ENCODE data around the gene CYLD.

Gene CYLD

DNA sequence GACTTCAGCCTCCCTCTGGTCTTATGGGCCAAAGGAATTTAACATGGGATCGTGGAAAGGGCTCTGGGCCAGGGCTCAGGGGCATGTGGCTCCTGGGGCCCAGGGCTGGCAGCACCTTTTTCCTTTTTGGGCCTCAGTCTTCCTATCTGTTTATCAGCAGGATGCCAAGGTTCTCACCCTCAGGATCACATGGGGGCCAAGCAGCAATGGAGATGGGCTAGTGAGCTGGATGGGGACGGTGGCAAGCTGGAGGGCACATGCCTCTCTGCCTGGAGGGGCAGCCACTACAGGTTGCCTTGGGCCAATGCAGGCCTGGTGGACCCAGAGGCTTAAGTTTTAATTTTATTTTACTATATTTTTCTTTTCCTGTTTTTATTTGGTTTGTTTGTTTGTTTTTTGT is 95.4 kb downstream of the CYLD start:
- H3K9ac ChIP-seq (ENCODE audit: low read length in 2 of 2), result no peak overlapping the region
- peaks cover 4% of the 10 kb centered on the region for H3K4me1 ChIP-seq (ENCODE audit: control insufficient read depth, insufficient read depth, low read length)
- H3K27ac ChIP-seq (ENCODE audit: low read length), result no peak overlapping the region
- peaks cover 15 to 25% of the 10 kb centered on the region in 2 donors for H3K27me3 ChIP-seq (ENCODE audit: control insufficient read depth in 1 of 2, insufficient read depth in 2 of 2, low read length in 2 of 2)
- no peaks in the 10 kb centered on the region for H3K36me3 ChIP-seq (ENCODE audit: control insufficient read depth in 2 of 2, insufficient read depth in 2 of 2, low read length in 2 of 2)
- no peak overlapping the region for H3K4me3 ChIP-seq (ENCODE audit: low read length in 2 of 2)
- peaks cover 0 to 7% of the 10 kb centered on the region in 2 donors for H3K9me3 ChIP-seq (ENCODE audit: control insufficient read depth in 2 of 2, low read length in 2 of 2)

DNA sequence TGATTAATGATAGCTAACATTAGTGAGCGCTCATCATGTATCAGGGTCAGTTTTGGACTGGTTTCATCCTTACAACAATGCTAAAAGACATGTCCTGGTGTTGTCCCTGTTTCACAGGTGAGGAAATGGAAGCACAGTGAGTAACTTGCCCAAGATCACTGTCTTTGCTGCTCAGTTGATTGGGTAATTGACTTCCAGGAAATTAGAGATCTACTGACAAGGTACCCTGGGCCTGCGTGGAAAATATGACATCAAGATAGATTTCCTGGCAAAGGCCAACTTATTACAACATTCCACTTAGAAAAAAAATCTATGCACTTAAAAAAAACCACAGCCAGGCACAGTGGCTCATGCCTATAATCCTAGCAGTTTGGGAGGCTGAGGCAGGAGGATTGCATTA is 96.3 kb downstream of the CYLD start:
- Histone ChIP-seq H3K27me3 (ENCODE audit: control insufficient read depth in 1 of 2, insufficient read depth in 2 of 2, low read length in 2 of 2) (peaks cover 23 to 29% of the 10 kb centered on the region in 2 donors), H3K36me3 (ENCODE audit: control insufficient read depth in 2 of 2, insufficient read depth in 2 of 2, low read length in 2 of 2) (no peaks in the 10 kb centered on the region), H3K4me1 (ENCODE audit: control insufficient read depth, insufficient read depth, low read length) (peaks cover 4% of the 10 kb centered on the region), H3K27ac (ENCODE audit: low read length) (no peak overlapping the region), H3K4me3 (ENCODE audit: low read length in 2 of 2) (no peak overlapping the region), H3K9me3 (ENCODE audit: control insufficient read depth in 2 of 2, low read length in 2 of 2) (peaks cover 0 to 3% of the 10 kb centered on the region in 2 donors), H3K9ac (ENCODE audit: low read length in 2 of 2) (no peak overlapping the region)

DNA sequence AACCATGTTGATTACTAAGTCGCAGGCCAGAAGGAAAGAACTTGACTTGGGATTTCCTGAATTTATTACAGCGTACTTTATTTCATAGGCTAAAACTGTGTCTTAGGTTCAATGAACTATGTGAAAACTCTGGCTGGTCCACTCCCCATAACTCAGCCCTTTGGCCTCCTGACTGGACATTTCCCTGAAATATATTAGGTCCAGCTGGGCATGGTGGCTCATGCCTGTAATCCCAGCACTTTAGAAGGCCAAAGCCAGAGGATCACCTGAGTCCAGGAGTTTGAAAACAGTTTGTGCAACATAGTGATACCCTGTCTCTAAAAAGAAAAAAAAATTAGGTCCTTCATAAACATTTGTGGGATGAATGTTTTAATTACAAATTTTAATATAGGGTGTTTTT is 97.0 kb downstream of the CYLD start:
- Histone ChIP-seq H3K36me3 (ENCODE audit: control insufficient read depth in 2 of 2, insufficient read depth in 2 of 2, low read length in 2 of 2) (no peaks in the 10 kb centered on the region), H3K4me1 (ENCODE audit: control insufficient read depth, insufficient read depth, low read length) (peaks cover 4% of the 10 kb centered on the region), H3K9ac (ENCODE audit: low read length in 2 of 2) (no peak overlapping the region), H3K9me3 (ENCODE audit: control insufficient read depth in 2 of 2, low read length in 2 of 2) (peaks cover 0 to 3% of the 10 kb centered on the region in 2 donors), H3K4me3 (ENCODE audit: low read length in 2 of 2) (no peak overlapping the region), H3K27ac (ENCODE audit: low read length) (no peak overlapping the region), H3K27me3 (ENCODE audit: control insufficient read depth in 1 of 2, insufficient read depth in 2 of 2, low read length in 2 of 2) (peaks cover 23 to 29% of the 10 kb centered on the region in 2 donors)

DNA sequence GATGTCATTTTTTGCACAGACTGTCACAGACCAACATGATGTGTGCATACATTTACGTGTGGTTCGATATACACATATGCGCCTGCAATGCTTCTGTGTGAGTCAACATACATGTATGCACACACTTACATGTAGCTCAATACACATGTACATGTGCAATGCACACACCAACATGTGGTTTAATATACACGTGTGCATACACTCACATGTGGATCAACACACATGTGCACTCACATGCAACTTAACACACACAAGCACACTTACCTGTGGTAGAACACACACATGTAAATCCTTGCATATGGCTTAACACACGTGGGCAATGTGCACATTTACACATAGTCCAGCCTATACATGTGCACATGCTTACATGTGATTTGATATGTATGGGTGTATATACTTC is 97.5 kb downstream of the CYLD start:
- Histone ChIP-seq H3K4me3 (ENCODE audit: low read length in 2 of 2) (no peak overlapping the region), H3K27ac (ENCODE audit: low read length) (no peak overlapping the region), H3K27me3 (ENCODE audit: control insufficient read depth in 1 of 2, insufficient read depth in 2 of 2, low read length in 2 of 2) (peaks cover 23 to 29% of the 10 kb centered on the region in 2 donors)

DNA sequence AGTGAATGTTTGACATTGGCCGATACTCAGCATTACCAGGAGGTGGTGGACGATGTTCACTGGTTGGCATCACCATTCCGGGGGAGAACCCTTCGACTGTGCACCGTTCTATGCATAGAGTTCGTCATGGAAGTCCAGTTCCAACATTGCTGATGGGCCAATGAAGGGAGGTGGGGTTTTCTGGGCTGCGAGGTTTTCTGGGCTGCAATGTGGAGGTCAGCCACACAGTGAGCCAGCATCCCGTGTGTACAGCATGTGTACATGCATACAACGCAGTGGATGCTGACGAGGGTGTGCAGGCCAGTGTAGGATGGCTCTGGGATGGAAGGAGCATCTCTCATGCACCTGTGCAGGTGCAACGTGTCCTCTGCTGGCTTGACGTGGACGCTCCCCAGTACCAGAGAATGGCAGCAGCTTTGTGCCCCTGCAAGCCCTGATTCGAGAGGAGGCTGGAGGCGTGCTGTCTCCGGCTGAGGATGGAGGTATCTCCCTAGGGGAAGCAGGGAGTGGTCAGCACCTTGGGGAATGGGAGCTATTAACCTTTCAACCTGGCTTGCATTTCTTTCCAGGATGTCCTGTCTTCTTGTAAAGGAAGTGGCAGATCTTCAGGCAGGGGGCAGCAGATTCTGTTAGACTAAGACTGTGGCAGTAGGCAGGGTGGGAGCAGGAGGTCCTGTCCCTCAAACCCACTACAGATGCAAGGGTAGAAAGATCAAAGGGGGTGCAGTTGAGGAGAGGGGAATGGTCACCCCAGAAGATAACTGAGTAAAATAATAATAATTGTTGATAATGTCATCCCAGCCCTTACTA is 98.2 kb downstream of the CYLD start:
- H3K9ac ChIP-seq (ENCODE audit: low read length in 2 of 2), result no peak overlapping the region
- H3K9me3 ChIP-seq (ENCODE audit: control insufficient read depth in 2 of 2, low read length in 2 of 2), result peaks cover 0 to 3% of the 10 kb centered on the region in 2 donors
- H3K4me1 ChIP-seq (ENCODE audit: control insufficient read depth, insufficient read depth, low read length), result peaks cover 4% of the 10 kb centered on the region
- H3K36me3 ChIP-seq (ENCODE audit: control insufficient read depth in 2 of 2, insufficient read depth in 2 of 2, low read length in 2 of 2), result no peaks in the 10 kb centered on the region
- H3K4me3 ChIP-seq (ENCODE audit: low read length in 2 of 2), result no peak overlapping the region
- peaks cover 24 to 29% of the 10 kb centered on the region in 2 donors for H3K27me3 ChIP-seq (ENCODE audit: control insufficient read depth in 1 of 2, insufficient read depth in 2 of 2, low read length in 2 of 2)
- H3K27ac ChIP-seq (ENCODE audit: low read length), result no peak overlapping the region

More for the DNA sequence above, 97.5 kb downstream of the CYLD start:
- Histone ChIP-seq H3K9me3 (ENCODE audit: control insufficient read depth in 2 of 2, low read length in 2 of 2) (peaks cover 0 to 3% of the 10 kb centered on the region in 2 donors), H3K4me1 (ENCODE audit: control insufficient read depth, insufficient read depth, low read length) (peaks cover 4% of the 10 kb centered on the region), H3K36me3 (ENCODE audit: control insufficient read depth in 2 of 2, insufficient read depth in 2 of 2, low read length in 2 of 2) (no peaks in the 10 kb centered on the region), H3K9ac (ENCODE audit: low read length in 2 of 2) (no peak overlapping the region)

DNA sequence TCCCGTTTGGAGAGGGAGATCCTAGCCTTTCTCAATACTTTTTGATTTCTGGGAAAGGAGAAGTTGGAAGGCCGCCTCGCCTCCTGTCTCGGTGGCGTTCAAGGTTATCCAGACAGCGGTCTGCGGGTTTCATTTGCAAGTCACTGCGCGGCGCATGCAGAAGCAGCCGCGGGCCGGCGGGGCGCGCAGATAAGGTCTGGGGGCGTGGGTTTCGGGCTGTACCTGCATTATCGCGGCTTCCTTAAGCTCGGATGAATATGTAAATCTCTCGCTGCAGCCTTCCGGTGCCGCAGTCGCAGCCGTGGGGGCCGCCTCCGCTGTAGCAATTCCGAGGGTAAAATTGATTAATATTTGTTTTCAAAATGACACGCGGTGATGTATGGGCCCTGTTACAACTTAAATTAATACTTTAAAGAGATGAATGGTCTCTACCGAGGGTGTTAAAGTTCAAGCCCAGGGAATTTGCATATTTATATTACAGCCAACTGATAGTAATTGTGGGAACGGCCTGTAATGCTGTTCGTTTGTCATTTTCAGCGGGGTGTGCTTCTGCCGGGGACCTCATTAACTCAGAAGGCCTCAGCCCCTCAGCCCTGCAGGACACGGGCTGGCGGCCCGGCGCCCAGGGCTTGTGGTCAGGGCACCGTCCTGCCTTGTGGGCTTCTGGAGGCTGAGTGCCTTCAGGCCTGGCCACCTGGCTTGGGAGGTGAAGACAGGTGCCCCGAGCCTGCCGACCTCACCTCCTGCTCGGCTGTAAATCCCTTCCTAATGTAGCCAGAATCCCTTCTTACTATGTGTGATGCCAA is 99.4 kb downstream of the CYLD start:
- Histone ChIP-seq H3K4me3 (ENCODE audit: low read length in 2 of 2) (peak overlapping the region; percentile 31 to 52), H3K4me1 (ENCODE audit: control insufficient read depth, insufficient read depth, low read length) (peaks cover 4% of the 10 kb centered on the region), H3K9ac (ENCODE audit: low read length in 2 of 2) (no peak overlapping the region), H3K27me3 (ENCODE audit: control insufficient read depth in 1 of 2, insufficient read depth in 2 of 2, low read length in 2 of 2) (peaks cover 26 to 29% of the 10 kb centered on the region in 2 donors), H3K9me3 (ENCODE audit: control insufficient read depth in 2 of 2, low read length in 2 of 2) (peaks cover 0 to 3% of the 10 kb centered on the region in 2 donors), H3K27ac (ENCODE audit: low read length) (no peak overlapping the region), H3K36me3 (ENCODE audit: control insufficient read depth in 2 of 2, insufficient read depth in 2 of 2, low read length in 2 of 2) (no peaks in the 10 kb centered on the region)

DNA sequence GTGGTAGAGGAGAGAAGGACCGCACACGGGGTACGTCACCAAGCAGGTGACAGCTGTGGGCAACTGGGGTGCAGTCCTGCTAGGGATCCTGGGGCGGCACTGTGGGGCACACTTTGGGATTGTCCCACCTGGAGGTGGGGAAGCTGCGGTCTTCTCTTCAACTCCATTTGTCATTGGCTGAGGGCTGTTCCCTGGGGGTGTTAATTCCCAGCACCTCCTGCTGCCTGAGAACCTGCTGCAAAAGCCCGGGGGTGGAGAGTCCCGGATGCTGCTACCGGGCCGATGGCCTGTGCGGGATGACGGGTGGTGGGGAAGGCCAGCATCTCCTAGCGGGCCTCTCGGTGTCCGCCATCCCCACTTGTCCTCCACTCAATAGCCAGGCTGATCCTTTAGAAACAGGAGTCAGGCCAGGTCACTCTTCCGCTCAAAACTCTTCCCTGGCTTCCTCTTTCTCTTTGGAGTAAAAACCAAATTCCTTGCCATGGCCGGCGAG is 100.2 kb downstream of the CYLD start:
- Histone ChIP-seq H3K4me1 (ENCODE audit: control insufficient read depth, insufficient read depth, low read length) (peaks cover 4% of the 10 kb centered on the region), H3K9me3 (ENCODE audit: control insufficient read depth in 2 of 2, low read length in 2 of 2) (peaks cover 0 to 3% of the 10 kb centered on the region in 2 donors), H3K9ac (ENCODE audit: low read length in 2 of 2) (no peak overlapping the region), H3K27ac (ENCODE audit: low read length) (no peak overlapping the region), H3K4me3 (ENCODE audit: low read length in 2 of 2) (no peak overlapping the region), H3K36me3 (ENCODE audit: control insufficient read depth in 2 of 2, insufficient read depth in 2 of 2, low read length in 2 of 2) (no peaks in the 10 kb centered on the region), H3K27me3 (ENCODE audit: control insufficient read depth in 1 of 2, insufficient read depth in 2 of 2, low read length in 2 of 2) (peaks cover 26 to 29% of the 10 kb centered on the region in 2 donors)

DNA sequence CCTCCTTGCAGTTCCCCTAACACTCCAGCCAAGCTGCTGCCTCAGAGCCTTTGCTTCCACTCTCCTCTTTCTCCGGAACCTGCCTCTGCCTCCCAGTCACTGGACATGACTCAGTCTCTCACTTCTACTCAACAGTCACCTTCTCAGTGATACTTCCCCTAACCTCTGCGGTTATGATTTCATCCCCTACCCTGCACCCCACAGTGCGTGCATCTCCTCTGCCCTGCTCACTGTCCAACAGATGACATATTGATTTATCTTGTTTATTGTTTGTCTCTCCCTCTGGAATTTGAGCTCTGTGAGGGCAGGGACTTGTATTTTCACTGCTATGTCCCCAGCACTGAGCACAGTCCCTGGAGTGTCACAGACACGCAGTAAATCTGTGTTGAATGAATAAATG is 100.7 kb downstream of the CYLD start:
- peaks cover 0 to 3% of the 10 kb centered on the region in 2 donors for H3K9me3 ChIP-seq (ENCODE audit: control insufficient read depth in 2 of 2, low read length in 2 of 2)
- H3K9ac ChIP-seq (ENCODE audit: low read length in 2 of 2), result no peak overlapping the region
- peaks cover 26 to 29% of the 10 kb centered on the region in 2 donors for H3K27me3 ChIP-seq (ENCODE audit: control insufficient read depth in 1 of 2, insufficient read depth in 2 of 2, low read length in 2 of 2)
- no peak overlapping the region for H3K27ac ChIP-seq (ENCODE audit: low read length)
- H3K4me1 ChIP-seq (ENCODE audit: control insufficient read depth, insufficient read depth, low read length), result peaks cover 4% of the 10 kb centered on the region
- no peak overlapping the region for H3K4me3 ChIP-seq (ENCODE audit: low read length in 2 of 2)
- no peaks in the 10 kb centered on the region for H3K36me3 ChIP-seq (ENCODE audit: control insufficient read depth in 2 of 2, insufficient read depth in 2 of 2, low read length in 2 of 2)

DNA sequence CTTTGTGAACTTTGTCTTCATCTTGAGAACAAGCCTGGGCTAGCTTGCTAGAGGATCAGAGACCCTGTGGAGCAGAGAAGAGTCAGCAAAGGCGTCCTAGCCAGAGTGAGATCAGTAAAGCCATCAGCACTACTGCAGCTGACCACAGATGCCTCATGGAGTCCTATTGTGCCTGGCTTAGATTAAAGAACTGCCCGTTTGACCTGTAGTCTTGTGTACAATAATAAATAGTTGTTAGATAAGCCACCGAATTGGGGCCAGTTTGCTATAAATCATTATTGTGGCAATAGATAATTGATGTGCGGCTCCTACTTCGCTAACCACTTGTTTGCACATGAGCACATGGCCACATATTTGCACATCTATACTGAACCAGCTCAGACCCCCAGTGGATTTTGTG is 103.0 kb downstream of the CYLD start:
- H3K4me1 ChIP-seq (ENCODE audit: control insufficient read depth, insufficient read depth, low read length), result peaks cover 4% of the 10 kb centered on the region
- H3K9ac ChIP-seq (ENCODE audit: low read length in 2 of 2), result no peak overlapping the region
- peaks cover 24 to 27% of the 10 kb centered on the region in 2 donors for H3K27me3 ChIP-seq (ENCODE audit: control insufficient read depth in 1 of 2, insufficient read depth in 2 of 2, low read length in 2 of 2)
- peaks cover 0 to 3% of the 10 kb centered on the region in 2 donors for H3K9me3 ChIP-seq (ENCODE audit: control insufficient read depth in 2 of 2, low read length in 2 of 2)
- H3K36me3 ChIP-seq (ENCODE audit: control insufficient read depth in 2 of 2, insufficient read depth in 2 of 2, low read length in 2 of 2), result no peaks in the 10 kb centered on the region
- H3K27ac ChIP-seq (ENCODE audit: low read length), result no peak overlapping the region
- no peak overlapping the region for H3K4me3 ChIP-seq (ENCODE audit: low read length in 2 of 2)

DNA sequence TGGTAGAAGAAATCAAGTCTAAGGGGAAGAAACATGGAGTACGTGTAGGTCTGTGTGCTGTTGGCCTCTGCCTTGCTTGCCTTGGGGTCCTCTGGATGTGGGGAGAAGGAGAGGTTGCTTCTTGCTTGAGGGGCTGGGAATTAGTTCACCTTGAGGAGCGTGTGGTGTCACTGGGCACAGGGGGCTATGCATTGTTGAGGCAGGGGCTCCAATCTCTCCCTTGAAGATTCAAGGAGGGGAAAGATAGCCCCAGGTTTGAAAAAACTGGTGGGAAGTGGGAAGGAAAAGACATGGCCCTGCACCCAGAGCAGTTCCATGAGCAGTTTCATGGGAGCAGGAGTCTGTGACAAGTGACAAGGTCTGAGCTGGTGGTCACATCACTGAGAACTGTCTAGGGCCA is 103.4 kb downstream of the CYLD start:
- H3K9me3 ChIP-seq (ENCODE audit: control insufficient read depth in 2 of 2, low read length in 2 of 2), result peaks cover 0 to under 1% of the 10 kb centered on the region in 2 donors
- no peaks in the 10 kb centered on the region for H3K36me3 ChIP-seq (ENCODE audit: control insufficient read depth in 2 of 2, insufficient read depth in 2 of 2, low read length in 2 of 2)
- H3K9ac ChIP-seq (ENCODE audit: low read length in 2 of 2), result no peak overlapping the region
- no peak overlapping the region for H3K27ac ChIP-seq (ENCODE audit: low read length)
- peaks cover 20 to 23% of the 10 kb centered on the region in 2 donors for H3K27me3 ChIP-seq (ENCODE audit: control insufficient read depth in 1 of 2, insufficient read depth in 2 of 2, low read length in 2 of 2)
- H3K4me3 ChIP-seq (ENCODE audit: low read length in 2 of 2), result no peak overlapping the region
- peaks cover 4% of the 10 kb centered on the region for H3K4me1 ChIP-seq (ENCODE audit: control insufficient read depth, insufficient read depth, low read length)

Data from stomach smooth muscle (tissue), 2 donors.